Ishikawa (cell line): ENCODE data around the gene CSTF2T.

ENCODE experiments used
- CEBPB ChIP-seq: IDR thresholded peaks from 2 replicates; pipeline ENCODE4 v1.6.1; 2012
- CREB1 ChIP-seq: IDR thresholded peaks from 2 replicates; pipeline ENCODE4 v1.6.1; 2012; ENCODE audit warnings: low read depth
- EGR1 ChIP-seq: IDR thresholded peaks from 2 replicates; pipeline ENCODE4 v1.6.1; 2012
- EP300 ChIP-seq: IDR thresholded peaks from 2 replicates; pipeline ENCODE4 v1.6.1; 2012; ENCODE audit warnings: borderline replicate concordance
- FOXM1 ChIP-seq: IDR thresholded peaks from 2 replicates; pipeline ENCODE4 v1.6.1; 2012; ENCODE audit warnings: low read depth, borderline replicate concordance
- MAX ChIP-seq: IDR thresholded peaks from 2 replicates; pipeline ENCODE4 v1.6.1; 2012
- NFIC ChIP-seq: IDR thresholded peaks from 2 replicates; pipeline ENCODE4 v1.6.1; 2012
- RAD21 ChIP-seq: IDR thresholded peaks from 2 replicates; pipeline ENCODE4 v1.6.1; 2012; ENCODE audit warnings: low read depth
- TAF1 ChIP-seq: IDR thresholded peaks from 2 replicates; pipeline ENCODE4 v1.6.1; 2012; ENCODE audit warnings: low read depth, mild to moderate bottlenecking
- TCF12 ChIP-seq: IDR thresholded peaks from 2 replicates; pipeline ENCODE4 v1.6.1; 2012; ENCODE audit warnings: low read depth
- TEAD4 ChIP-seq: IDR thresholded peaks from 2 replicates; pipeline ENCODE4 v1.6.1; 2012
- YY1 ChIP-seq: IDR thresholded peaks from 2 replicates; pipeline ENCODE4 v1.6.1; 2012; ENCODE audit warnings: low read depth
- ZBTB7A ChIP-seq: IDR thresholded peaks from 2 replicates; pipeline ENCODE4 v1.6.1; 2012; ENCODE audit warnings: low read depth
- TF ChIP-seq, protein P1 (sequence below): IDR thresholded peaks from 2 replicates; pipeline ENCODE4 v1.6.1; 2012
- TF ChIP-seq, protein P2 (sequence below): IDR thresholded peaks from 2 replicates; pipeline ENCODE4 v1.6.1; 2012; ENCODE audit warnings: low read depth, mild to moderate bottlenecking

CSTF2T gene

GRCh38 chr10:51683031-51683691, 16.2 kb downstream of the CSTF2T start:
- TF ChIP-seq TEAD4 (no peak), EP300 (no peak), NFIC (no peak), ZBTB7A (no peak), EGR1 (no peak), YY1 (no peak), RAD21 (no peak), CREB1 (no peak), TAF1 (no peak), CEBPB (no peak), FOXM1 (no peak), MAX (no peak), TCF12 (no peak)
- TF ChIP-seq, protein P1, sequence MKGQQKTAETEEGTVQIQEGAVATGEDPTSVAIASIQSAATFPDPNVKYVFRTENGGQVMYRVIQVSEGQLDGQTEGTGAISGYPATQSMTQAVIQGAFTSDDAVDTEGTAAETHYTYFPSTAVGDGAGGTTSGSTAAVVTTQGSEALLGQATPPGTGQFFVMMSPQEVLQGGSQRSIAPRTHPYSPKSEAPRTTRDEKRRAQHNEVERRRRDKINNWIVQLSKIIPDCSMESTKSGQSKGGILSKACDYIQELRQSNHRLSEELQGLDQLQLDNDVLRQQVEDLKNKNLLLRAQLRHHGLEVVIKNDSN = no peak
- TF ChIP-seq, protein P2, sequence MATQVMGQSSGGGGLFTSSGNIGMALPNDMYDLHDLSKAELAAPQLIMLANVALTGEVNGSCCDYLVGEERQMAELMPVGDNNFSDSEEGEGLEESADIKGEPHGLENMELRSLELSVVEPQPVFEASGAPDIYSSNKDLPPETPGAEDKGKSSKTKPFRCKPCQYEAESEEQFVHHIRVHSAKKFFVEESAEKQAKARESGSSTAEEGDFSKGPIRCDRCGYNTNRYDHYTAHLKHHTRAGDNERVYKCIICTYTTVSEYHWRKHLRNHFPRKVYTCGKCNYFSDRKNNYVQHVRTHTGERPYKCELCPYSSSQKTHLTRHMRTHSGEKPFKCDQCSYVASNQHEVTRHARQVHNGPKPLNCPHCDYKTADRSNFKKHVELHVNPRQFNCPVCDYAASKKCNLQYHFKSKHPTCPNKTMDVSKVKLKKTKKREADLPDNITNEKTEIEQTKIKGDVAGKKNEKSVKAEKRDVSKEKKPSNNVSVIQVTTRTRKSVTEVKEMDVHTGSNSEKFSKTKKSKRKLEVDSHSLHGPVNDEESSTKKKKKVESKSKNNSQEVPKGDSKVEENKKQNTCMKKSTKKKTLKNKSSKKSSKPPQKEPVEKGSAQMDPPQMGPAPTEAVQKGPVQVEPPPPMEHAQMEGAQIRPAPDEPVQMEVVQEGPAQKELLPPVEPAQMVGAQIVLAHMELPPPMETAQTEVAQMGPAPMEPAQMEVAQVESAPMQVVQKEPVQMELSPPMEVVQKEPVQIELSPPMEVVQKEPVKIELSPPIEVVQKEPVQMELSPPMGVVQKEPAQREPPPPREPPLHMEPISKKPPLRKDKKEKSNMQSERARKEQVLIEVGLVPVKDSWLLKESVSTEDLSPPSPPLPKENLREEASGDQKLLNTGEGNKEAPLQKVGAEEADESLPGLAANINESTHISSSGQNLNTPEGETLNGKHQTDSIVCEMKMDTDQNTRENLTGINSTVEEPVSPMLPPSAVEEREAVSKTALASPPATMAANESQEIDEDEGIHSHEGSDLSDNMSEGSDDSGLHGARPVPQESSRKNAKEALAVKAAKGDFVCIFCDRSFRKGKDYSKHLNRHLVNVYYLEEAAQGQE = no peak

DNA sequence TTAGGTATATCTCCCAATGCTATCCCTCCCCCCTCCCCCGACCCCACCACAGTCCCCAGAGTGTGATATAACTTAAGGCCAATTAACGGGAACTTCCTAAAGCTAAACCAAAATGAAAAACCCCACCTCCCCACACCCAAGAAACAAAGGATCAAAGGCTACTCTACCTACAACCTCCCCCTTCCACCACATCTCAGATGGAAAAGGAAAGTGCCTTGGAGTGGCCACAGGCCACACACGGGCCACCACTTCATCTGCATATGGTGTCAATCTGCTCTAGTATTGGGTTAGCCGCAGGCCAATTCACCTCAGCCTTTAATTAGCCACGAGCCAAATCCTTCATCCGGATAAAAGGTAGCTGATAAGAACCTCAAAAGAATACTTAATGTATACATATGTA, 19.6 kb downstream of the CSTF2T start:
- TF ChIP-seq CEBPB = no peak

- TF ChIP-seq RAD21 (no peak), YY1 (no peak), EGR1 (no peak), TEAD4 (no peak), MAX (no peak), EP300 (no peak)
Measured at GRCh38 chr10:51675088-51675487, 24.3 kb downstream of the CSTF2T start.

DNA sequence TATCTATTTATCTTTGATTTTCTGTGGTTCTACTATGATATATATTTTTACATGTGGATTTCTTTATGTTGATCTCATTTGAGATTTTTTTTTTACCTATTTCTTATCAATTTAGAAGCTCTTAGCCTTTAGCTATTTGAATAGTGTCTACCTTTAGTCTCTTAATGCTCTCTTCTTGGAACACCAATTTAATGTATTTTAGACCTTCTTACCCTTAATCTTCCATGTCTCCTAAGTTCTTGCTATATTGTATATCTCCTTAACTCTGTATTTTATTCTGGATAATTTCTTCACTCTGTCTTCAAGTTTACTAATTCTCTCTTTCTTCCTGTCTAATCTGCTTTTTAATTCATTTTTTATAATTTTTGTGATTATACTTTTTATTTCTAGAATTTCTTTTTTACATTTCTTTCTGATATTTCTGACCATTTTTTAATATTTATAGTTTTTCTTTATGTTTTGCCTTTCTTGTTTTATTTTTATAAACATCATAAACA, 27.3 kb downstream of the CSTF2T start:
- no peak for TF ChIP-seq CREB1
- no peak for TF ChIP-seq YY1
- no peak for TF ChIP-seq EP300
- no peak for TF ChIP-seq FOXM1

DNA sequence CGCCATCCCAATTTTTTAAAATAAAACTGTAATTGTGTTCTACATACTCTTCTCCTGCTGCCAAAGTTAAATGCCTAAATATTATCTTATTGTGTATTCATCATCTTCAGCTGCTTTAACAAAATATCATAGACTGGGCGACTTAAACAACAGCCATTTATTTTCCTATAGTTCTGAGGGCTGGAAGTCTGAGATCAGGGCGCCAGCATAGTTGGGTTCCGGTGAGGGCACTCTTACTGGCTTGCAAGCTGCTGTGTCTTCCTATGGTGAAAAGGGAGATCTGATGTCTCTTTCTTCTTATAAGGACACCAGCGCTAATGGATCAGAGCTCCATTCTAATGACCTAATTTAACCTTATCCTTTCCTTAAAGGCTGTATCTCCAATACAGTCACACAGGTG, 30.4 kb downstream of the CSTF2T start:
- TF ChIP-seq YY1 (no peak), TEAD4 (no peak), CREB1 (no peak), TCF12 (no peak), EGR1 (no peak), CEBPB (no peak), NFIC (no peak)

DNA sequence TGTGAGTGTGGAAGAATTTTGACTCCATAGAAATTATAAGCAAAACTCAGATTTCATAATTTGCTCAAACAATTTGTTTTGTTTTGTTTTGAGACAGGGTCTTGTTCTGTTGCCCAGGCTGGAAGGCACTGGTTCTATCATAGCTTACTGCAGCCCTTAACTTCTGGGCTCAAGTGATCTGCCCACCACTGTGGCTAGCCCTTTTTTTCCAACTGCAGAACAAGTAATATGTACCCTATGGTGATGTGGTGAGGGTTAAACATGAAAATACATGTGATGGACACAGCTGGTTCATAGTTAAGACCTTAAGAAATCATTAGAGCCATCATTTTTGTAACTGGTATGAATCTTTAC, 31.1 kb downstream of the CSTF2T start:
- TF ChIP-seq, protein P2 = no peak
- TF ChIP-seq CREB1 (no peak), TCF12 (no peak), FOXM1 (no peak), TAF1 (no peak), RAD21 (no peak), MAX (no peak), YY1 (no peak), EP300 (no peak), CEBPB (no peak), NFIC (no peak), EGR1 (no peak), TEAD4 (no peak)
- TF ChIP-seq, protein P1 = no peak
